NCI-H2196 treated with DMSO at 0.1 percent for 48 hours (cell line): ENCODE results near the gene PCDHGA12.
"Not testable (repeated sequence)": the region's sequence is repeated elsewhere in the genome, so short reads cannot be mapped to it uniquely, and the experiment has no call there.

Source experiments
- DNase-seq: peaks from one replicate; lab custom pipeline; 2025; ENCODE audit not compliant: unreplicated experiment; lab: John Stamatoyannopoulos, UW

The PCDHGA12 gene

DNA sequence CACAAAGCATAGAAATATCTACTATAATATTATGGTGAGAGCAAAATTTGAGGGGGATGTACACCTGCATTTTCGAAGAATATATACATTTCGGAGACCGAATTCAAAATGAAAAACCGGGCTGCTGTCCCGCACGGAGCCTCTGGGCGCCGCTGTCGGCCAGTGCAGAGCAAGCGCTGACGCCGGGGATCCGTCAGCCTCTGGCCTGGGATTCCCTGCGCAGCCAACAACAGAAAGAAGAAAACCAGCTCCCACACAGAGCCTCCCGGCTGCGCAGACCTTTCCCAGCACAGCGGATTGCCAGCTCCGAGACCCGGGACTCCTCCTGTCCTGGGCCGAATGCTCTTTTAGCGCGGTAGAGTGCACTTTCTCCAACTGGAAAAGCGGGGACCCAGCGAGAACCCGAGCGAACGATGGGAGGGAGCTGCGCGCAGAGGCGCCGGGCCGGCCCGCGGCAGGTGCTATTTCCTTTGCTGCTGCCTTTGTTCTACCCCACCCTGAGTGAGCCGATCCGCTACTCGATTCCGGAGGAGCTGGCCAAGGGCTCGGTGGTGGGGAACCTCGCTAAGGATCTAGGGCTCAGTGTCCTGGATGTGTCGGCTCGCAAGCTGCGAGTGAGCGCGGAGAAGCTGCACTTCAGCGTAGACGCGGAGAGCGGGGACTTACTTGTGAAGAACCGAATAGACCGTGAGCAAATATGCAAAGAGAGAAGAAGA lies 22.4 kb upstream of the PCDHGA12 start, which contains the start of gene PCDHGB6:
Gene PCDHGB6, plus strand, starts transcription at position 232 of the 716 bp plus-strand sequence. Its CDS starts 182 bp downstream, at position 414.
- peak; percentile 70 for DNase-seq

DNA sequence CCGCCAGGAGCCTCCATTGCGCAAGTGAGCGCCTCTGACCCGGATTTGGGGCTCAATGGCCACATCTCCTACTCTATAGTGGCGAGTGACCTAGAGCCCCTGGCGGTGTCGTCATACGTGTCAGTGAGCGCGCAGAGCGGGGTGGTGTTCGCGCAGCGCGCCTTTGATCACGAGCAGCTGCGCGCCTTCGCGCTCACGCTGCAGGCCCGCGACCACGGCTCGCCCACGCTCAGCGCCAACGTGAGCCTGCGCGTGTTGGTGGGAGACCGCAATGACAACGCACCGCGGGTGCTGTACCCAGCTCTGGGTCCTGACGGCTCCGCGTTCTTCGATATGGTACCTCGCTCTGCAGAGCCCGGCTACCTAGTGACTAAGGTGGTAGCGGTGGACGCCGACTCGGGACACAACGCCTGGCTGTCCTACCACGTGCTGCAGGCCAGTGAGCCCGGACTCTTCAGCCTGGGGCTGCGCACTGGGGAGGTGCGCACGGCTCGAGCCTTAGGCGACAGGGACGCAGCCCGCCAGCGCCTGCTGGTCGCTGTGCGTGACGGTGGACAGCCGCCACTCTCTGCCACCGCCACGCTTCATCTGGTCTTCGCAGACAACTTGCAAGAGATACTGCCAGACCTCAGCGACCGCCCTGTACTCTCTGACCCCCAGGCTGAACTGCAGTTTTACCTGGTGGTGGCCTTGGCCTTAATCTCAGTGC lies 20.6 kb upstream of the PCDHGA12 start:
- no peak for DNase-seq

DNA sequence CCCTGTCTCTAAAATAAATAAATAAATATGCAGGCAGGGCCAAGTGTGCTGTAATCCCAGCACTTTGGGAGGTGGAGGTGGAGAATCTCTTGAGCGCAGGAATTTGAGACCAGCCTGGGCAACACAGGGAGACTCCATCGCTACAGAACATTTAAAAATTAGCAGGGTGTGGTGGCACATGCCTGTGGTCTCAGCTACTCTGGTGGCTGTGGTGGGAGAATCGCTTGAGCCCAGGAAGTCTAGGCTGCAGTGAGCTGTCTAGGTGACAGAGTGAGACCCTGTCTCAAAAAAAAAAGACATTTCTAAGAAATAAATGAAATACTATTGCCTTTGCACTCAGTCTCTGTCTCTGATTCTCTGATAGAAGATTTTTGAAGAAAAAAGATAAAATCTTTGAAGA lies 18.7 kb upstream of the PCDHGA12 start:
- DNase-seq = no peak

DNA sequence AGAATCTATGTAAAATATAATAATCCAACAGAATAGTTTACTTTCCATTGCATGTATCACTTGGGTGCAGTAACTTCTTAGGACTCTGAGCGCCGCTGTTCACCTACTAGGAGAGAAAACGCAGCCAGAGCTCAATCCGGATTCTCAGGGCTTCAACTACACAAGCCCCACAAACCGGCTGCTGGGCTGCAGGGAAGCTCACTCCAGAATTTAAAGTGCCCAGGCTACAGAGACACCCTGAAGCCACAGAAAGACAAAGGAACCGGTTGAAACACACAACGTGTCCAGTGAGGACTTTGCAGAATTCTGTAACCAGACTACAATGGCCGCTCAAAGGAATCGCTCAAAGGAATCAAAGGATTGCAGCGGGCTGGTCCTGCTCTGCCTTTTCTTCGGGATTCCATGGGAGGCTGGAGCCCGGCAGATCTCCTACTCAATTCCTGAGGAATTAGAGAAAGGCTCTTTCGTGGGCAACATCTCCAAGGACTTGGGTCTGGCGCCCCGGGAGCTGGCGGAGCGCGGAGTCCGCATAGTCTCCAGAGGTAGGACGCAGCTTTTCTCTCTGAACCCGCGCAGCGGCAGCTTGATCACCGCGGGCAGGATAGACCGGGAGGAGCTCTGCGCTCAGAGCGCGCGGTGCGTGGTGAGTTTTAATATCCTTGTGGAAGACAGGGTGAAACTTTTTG lies 17.3 kb upstream of the PCDHGA12 start, which contains the start of gene PCDHGA10:
Gene PCDHGA10, plus strand, starts transcription at position 134 of the 686 bp plus-strand sequence. Its CDS starts 189 bp downstream, at position 323.
- no peak for DNase-seq

DNA sequence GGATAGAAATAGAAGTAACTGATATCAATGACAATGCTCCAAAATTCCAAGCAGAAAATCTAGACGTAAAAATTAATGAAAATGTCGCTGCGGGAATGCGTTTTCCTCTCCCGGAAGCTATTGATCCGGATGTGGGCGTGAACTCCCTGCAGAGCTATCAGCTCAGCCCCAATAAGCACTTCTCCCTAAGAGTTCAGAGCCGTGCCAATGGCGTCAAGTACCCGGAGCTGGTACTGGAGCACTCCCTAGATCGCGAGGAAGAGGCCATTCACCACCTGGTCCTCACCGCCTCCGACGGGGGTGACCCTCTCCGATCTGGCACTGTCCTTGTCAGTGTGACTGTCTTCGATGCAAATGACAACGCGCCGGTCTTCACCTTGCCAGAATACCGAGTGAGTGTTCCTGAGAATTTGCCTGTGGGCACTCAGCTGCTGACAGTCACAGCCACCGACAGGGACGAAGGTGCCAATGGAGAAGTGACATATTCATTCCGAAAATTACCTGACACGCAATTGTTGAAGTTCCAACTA lies 16.7 kb upstream of the PCDHGA12 start:
- DNase-seq = no peak

DNA sequence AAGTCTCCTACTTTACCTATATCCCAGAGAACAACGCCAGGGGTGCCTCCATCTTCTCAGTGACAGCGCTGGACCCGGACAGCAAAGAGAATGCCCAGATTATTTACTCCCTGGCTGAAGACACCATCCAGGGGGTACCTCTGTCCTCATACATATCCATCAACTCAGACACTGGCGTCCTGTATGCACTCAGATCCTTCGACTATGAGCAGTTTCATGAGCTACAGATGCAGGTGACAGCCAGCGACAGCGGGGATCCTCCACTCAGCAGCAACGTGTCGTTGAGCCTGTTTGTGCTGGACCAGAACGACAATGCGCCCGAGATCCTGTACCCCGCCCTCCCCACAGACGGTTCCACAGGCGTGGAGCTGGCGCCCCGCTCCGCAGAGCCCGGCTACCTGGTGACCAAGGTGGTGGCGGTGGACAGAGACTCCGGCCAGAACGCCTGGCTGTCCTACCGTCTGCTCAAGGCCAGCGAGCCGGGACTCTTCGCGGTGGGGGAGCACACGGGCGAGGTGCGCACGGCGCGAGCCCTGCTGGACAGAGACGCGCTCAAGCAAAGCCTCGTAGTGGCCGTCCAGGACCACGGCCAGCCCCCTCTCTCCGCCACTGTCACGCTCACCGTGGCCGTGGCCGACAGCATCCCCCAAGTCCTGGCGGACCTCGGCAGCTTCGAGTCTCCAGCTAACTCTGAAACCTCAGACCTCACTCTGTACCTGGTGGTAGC lies 15.6 kb upstream of the PCDHGA12 start:
- DNase-seq = not testable (repeated sequence)

DNA sequence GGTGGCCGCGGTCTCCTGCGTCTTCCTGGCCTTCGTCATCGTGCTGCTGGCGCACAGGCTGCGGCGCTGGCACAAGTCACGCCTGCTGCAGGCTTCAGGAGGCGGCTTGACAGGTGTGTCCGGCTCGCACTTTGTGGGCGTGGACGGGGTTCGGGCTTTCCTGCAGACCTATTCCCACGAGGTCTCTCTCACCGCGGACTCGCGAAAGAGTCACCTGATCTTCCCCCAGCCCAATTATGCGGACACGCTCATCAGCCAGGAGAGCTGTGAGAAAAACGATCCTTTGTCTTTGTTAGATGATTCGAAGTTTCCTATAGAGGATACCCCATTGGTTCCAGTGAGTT lies 15.1 kb upstream of the PCDHGA12 start:
- not testable (repeated sequence) for DNase-seq

DNA sequence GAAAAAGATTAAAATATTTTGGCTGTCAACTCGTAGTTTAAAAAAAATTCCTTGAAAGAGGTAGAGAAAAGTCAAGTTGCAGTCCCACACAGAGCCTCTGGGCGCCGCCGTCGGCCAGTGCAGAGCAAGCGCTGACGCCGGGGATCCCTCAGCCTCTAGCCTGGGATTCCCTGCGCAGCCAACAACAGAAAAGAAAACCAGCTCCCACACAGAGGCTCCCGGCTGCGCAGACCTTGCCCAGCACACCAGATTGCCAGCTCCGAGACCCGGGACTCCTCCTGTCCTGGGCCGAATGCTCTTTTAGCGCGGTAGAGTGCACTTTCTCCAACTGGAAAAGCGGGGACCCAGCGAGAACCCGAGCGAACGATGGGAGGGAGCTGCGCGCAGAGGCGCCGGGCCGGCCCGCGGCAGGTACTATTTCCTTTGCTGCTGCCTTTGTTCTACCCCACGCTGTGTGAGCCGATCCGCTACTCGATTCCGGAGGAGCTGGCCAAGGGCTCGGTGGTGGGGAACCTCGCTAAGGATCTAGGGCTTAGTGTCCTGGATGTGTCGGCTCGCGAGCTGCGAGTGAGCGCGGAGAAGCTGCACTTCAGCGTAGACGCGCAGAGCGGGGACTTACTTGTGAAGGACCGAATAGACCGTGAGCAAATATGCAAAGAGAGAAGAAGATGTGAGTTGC lies 12.7 kb upstream of the PCDHGA12 start, which contains the start of gene PCDHGB7:
Gene PCDHGB7, plus strand, starts transcription at position 184 of the 679 bp plus-strand sequence. Its CDS starts 183 bp downstream, at position 367.
- not testable (repeated sequence) for DNase-seq

DNA sequence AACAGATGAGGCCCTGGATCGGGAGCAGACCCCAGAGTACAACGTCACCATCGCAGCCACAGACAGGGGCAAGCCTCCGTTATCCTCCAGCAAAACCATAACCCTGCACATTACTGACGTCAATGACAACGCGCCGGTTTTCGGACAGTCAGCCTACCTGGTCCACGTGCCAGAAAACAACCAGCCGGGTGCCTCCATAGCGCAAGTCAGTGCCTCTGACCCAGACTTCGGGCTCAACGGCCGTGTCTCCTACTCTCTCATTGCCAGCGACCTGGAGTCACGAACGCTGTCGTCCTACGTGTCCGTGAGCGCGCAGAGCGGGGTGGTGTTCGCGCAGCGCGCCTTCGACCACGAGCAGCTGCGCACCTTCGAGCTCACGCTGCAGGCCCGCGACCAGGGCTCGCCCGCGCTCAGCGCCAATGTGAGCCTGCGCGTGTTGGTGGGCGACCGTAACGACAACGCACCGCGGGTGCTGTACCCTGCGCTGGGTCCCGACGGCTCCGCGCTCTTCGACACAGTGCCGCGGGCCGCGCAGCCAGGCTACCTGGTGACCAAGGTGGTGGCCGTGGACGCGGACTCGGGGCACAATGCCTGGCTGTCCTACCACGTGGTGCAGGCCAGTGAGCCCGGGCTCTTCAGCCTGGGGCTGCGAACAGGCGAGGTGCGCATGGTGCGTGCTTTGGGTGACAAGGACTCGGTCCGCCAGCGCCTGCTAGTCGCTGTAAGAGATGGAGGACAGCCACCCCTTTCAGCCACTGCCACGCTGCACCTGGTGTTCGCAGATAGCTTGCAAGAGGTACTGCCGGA lies 11.0 kb upstream of the PCDHGA12 start:
- DNase-seq = no peak

DNA sequence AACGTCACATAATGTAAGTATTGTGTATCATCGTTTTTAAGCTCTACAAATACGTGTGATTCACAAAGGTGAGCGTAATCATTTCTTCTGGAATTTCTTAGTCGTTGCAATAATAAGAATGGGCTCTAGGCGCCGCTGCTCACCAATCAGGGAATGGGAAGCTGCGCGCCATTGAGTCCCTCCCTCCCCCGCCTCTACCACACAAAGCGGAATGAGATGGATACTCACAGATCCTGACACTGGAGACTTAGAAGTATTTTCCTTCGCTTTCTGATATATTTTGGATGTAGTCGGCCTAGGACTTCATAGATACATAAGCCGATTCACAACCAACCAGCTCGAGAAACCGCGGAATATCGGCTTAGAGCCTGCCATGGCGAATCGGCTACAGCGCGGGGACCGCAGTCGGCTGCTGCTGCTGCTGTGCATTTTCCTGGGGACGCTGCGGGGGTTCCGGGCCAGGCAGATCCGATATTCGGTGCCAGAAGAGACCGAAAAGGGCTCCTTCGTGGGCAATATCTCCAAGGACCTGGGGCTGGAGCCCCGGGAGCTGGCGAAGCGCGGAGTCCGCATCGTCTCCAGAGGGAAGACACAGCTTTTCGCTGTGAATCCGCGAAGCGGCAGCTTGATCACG lies 9.3 kb upstream of the PCDHGA12 start, which contains the start of gene PCDHGA11:
Gene PCDHGA11, plus strand, starts transcription at position 197 of the 634 bp plus-strand sequence. Its CDS starts 177 bp downstream, at position 374.
- no peak for DNase-seq

DNA sequence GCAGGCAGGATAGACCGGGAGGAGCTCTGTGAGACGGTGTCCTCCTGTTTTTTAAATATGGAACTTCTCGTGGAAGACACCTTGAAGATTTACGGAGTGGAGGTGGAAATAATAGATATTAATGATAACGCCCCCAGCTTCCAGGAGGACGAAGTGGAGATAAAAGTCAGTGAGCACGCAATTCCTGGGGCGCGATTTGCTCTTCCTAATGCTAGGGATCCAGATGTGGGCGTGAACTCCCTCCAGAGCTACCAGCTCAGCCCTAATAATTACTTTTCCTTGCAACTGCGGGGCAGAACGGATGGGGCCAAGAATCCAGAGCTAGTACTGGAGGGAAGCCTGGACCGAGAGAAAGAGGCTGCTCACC lies 8.8 kb upstream of the PCDHGA12 start:
- no peak for DNase-seq

DNA sequence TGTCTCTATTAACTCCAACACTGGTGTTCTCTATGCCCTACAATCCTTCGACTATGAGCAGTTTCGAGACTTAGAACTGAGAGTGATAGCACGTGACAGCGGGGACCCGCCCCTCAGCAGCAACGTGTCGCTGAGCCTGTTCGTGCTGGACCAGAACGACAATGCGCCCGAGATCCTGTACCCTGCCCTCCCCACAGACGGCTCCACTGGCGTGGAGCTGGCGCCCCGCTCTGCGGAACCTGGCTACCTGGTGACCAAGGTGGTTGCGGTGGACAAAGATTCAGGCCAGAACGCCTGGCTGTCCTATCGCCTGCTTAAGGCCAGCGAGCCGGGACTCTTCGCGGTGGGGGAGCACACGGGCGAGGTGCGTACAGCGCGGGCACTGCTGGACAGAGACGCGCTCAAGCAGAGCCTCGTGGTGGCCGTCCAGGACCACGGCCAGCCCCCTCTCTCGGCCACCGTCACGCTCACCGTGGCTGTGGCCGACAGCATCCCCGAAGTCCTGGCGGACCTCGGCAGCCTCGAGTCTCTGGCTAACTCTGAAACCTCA lies 7.5 kb upstream of the PCDHGA12 start:
- no peak for DNase-seq

DNA sequence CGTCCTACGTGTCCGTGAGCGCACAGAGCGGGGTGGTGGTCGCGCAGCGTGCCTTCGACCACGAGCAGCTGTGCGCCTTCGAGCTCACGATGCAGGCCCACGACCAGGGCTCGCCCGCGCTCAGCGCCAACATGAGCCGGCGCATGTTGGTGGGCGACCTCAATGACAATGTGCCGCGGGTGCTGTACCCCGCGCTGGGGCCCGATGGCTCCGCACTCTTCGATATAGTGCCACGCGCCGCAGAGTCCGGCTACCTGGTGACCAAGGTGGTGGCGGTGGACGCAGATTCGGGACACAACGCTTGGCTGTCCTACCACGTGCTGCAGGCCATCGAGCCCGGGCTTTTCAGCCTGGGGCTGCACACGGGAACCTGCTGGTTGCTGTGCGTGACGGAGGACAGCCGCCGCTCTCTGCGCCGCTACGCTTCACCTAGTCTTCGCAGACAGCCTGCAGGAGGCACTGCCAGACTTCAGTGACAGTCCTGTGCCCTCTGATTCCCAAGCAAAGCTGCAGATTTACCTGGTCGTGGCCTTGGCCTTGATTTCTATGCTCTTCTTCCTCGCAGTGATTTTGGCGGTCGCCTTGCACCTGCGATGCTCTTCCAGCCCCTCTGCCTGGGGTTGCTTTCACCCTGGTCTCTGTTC lies 2.4 kb upstream of the PCDHGA12 start:
- no peak for DNase-seq

DNA sequence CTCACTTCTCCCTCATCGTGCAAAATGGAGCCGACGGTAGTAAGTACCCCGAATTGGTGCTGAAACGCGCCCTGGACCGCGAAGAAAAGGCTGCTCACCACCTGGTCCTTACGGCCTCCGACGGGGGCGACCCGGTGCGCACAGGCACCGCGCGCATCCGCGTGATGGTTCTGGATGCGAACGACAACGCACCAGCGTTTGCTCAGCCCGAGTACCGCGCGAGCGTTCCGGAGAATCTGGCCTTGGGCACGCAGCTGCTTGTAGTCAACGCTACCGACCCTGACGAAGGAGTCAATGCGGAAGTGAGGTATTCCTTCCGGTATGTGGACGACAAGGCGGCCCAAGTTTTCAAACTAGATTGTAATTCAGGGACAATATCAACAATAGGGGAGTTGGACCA lies 979 bp downstream of the PCDHGA12 start:
- no peak for DNase-seq

DNA sequence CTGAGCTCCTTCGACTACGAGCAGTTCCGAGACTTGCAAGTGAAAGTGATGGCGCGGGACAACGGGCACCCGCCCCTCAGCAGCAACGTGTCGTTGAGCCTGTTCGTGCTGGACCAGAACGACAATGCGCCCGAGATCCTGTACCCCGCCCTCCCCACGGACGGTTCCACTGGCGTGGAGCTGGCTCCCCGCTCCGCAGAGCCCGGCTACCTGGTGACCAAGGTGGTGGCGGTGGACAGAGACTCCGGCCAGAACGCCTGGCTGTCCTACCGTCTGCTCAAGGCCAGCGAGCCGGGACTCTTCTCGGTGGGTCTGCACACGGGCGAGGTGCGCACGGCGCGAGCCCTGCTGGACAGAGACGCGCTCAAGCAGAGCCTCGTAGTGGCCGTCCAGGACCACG lies 2.0 kb downstream of the PCDHGA12 start:
- DNase-seq = not testable (repeated sequence)

DNA sequence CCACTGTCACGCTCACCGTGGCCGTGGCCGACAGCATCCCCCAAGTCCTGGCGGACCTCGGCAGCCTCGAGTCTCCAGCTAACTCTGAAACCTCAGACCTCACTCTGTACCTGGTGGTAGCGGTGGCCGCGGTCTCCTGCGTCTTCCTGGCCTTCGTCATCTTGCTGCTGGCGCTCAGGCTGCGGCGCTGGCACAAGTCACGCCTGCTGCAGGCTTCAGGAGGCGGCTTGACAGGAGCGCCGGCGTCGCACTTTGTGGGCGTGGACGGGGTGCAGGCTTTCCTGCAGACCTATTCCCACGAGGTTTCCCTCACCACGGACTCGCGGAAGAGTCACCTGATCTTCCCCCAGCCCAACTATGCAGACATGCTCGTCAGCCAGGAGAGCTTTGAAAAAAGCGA lies 2.4 kb downstream of the PCDHGA12 start:
- DNase-seq = not testable (repeated sequence)

DNA sequence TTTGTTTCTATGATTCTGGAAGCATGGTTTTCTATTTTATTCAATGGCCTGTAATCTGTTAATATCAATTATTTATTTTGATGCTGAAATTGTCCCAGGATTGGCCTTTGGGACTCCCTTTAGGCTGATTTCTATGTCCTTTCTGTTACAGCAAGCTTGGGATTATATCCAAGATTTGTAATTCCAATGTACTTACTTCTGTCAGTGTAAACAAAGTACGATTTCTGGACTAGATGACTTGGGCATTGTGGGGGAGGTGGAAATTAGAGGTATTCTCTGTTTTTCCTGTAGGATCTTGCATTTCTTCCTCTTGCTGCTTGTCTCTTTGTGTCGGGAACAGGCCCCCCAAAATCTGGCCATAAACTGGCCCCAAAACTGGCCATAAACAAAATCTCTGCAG lies 3.7 kb downstream of the PCDHGA12 start:
- DNase-seq = no peak

DNA sequence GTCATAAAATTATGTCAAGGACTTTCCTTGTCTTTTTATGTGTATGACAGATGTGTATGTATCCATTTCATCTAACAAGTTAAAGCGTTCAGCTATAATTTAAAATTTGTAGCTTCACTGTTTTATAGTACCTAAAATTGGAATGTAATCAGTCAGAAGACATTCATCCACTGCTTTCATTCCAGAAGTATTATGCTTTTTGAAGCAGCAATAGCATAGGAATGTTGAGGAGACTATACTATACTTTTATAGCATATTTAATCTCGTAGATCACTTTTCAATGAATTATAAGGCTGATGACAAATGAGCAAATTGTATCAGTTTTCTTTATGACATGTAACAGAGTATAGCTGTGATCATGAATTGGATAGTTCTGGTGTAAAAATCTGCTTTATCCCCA lies 6.9 kb downstream of the PCDHGA12 start:
- no peak for DNase-seq
